ENCODE measurements around the gene LDB2.

GRCh38 chr4:16846540-16847117 is 51.8 kb downstream of the LDB2 start:
- TF ChIP-seq, protein P1, sequence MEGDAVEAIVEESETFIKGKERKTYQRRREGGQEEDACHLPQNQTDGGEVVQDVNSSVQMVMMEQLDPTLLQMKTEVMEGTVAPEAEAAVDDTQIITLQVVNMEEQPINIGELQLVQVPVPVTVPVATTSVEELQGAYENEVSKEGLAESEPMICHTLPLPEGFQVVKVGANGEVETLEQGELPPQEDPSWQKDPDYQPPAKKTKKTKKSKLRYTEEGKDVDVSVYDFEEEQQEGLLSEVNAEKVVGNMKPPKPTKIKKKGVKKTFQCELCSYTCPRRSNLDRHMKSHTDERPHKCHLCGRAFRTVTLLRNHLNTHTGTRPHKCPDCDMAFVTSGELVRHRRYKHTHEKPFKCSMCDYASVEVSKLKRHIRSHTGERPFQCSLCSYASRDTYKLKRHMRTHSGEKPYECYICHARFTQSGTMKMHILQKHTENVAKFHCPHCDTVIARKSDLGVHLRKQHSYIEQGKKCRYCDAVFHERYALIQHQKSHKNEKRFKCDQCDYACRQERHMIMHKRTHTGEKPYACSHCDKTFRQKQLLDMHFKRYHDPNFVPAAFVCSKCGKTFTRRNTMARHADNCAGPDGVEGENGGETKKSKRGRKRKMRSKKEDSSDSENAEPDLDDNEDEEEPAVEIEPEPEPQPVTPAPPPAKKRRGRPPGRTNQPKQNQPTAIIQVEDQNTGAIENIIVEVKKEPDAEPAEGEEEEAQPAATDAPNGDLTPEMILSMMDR (IDR thresholded peaks at IDR 0.05; ENCODE audit: low read depth, low read length, poor library complexity, severe bottlenecking) = no peak
- no peak for TF ChIP-seq EZH2phosphoT487 (IDR thresholded peaks at IDR 0.05; ENCODE audit: borderline replicate concordance, low read length)
